Effector CD4-positive, alpha-beta T cell (primary cell): ENCODE data around the gene RNASET2.

Experiments used
- DNase-seq: peaks from one replicate; pipeline ENCODE4 v3.0.0-alpha.2; 2020
- total RNA-seq: gene quantifications from one replicate; lab custom pipeline; 2026; lab: John Stamatoyannopoulos, UW

Gene RNASET2
- 211 reads per million, percentile 93 among the genes with 10 or more reads in this experiment for total RNA-seq

- DNase-seq: peak; percentile 99
Observed at GRCh38 chr6:166956444-166957086, at the start of gene RNASET2. RNASET2 (minus strand) TSS chr6:166956550; CDS start chr6:166956182, 368 bp downstream.

- no peak for DNase-seq
Observed at GRCh38 chr6:167005350-167006159, 49.2 kb upstream of the RNASET2 start.

DNA sequence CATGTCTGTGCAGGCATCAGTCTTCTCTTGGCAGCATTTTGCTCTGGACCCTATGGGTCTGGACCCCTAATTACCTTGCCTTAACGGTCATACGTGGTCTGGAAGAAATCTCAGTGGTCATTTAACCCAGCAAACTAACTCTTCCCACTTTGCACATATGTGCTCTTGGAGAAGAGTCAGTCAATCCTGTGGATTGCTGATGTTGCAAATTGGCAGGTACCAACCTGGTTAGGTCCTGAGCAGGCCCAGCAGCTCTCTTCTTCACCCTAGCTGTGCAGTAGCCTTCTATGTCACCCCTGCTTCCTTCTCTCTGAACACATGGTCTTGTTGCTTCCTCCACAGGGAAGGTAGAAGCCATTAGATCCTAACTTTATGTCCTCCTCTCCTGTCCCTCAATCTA, 44.4 kb upstream of the RNASET2 start:
- DNase-seq: no peak

DNA sequence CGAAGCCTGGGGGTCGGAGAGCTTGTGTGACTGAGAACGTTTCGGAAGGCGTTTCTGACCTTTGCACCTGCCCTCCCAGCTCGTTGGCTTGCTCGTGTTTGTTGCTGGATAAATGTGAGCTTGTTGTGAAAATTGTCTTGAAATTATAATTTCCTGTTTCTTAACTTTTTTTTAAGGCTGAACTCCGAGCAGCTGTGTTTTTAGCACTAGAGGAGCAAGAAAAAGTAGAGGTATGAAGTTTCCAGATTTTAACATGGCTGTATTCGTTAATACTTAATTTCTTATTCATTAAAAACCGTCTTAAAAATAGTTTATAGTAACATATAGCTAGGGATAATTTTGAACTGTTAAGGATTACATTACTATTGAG, 43.5 kb upstream of the RNASET2 start:
- no peak for DNase-seq

DNA sequence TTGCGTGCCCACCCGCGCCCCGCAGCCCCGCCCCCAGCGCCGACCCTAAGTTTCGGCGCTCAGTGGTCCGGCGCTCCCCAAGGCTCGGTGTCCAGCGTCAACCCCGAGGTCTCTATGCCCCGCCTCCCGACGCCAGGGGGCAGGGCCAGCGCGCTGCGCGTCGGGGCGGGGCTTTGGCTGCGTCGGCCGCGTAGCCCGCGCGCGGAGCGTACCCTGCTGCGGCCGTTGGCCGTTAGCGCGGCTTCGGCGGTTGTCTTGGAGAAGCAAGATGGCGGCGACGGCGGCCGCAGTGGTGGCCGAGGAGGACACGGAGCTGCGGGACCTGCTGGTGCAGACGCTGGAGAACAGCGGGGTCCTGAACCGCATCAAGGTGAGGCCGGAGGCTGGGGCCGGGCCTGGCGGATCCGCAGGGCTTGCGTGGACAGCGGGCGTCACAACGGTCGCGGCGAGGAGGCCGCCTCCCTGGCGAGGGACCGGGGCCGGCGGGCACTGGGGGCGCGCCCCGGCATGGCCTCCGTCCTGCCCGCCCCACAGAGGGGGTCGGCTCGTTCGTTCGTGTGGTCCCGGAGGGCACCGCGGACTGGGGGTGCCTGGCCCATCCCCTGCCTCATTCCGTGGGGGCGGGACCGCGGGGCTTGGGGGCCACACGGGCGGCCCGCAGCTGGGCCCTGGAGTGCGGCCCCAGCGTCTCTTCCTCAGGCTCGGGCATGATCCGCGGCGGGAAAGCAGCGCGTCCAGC, 43.0 kb upstream of the RNASET2 start, which contains the start of gene CEP43:
Gene CEP43, plus strand, starts transcription at position 253 of the 739 bp plus-strand sequence. Its CDS starts 16 bp downstream, at position 269.
- peak; percentile 78 for DNase-seq

- DNase-seq: peak; percentile 10
Observed at GRCh38 chr6:166998256-166999144, 42.1 kb upstream of the RNASET2 start.

DNA sequence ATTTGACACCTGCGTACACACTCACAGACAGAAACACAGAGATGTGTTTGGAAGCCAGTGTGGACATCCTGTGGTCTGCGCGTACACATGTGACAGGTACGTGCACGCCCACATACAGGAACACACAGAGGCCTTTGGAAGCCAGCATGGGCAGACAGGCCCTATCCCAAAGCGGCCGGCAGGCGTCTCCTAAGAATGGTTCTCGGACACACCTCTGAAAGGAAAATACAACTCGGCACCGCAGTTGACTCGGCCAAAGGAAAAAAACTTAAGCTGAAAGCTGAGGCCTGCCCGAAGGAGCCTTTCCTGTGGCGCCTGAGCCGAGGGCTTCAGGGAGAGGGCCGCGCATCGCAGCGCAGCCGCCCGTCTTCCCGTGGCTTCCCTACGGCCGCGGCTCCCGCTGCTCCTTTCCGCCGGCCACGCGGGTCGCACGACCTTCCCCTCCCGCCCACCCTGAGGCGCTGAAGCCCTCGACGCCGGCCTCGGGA, 41.5 kb upstream of the RNASET2 start:
- peak; percentile 20 for DNase-seq

- no peak for DNase-seq
Observed at GRCh38 chr6:166997348-166997747, 41.0 kb upstream of the RNASET2 start.

- no peak for DNase-seq
Observed at GRCh38 chr6:166996406-166996805, 40.1 kb upstream of the RNASET2 start.

- peak; percentile 47 for DNase-seq
Observed at GRCh38 chr6:166989427-166990032, 33.2 kb upstream of the RNASET2 start.

DNA sequence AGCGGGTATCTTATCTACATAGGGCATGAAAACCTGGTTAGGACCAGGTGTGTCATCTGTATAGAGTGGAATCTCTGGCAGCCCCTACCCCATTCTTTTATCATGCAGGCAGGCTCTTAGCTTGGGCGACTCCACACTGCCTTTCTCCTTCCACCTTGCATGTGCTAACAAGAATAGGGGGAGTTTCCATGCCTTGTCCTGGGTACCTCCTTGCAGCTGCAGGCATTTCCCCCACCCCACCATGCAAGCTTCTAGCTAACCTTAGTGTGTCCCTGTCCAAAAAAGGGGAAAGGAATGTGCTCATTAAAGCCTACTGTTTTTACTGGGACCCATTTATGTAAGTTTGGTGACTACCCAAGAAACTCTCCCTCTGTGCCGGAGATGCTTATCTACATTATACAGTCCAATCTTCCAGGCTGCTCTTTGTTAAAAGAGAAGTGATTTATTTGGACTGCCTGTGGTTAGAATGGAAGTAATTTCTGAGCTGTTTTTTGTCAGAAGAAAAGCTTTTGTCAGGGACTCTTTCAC, 32.4 kb upstream of the RNASET2 start:
- no peak for DNase-seq

DNA sequence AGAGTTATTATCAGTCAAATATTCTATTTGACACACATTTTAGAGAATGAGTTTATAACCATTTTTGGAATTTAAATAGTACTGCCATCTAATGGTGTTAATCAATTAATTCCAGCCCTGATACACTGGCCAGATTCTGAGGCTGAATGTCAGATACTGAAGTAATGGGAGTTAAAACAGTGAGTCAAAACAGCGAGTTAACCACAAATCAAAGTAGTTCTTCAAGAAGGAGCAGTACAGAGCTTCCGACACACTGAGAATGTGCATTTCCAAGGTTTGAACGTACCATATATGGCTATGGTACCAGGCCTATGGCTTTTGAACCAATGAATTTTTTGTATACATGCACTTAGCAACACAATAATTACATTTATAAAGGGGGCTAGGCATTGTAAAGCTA, 31.6 kb upstream of the RNASET2 start:
- DNase-seq: no peak

DNA sequence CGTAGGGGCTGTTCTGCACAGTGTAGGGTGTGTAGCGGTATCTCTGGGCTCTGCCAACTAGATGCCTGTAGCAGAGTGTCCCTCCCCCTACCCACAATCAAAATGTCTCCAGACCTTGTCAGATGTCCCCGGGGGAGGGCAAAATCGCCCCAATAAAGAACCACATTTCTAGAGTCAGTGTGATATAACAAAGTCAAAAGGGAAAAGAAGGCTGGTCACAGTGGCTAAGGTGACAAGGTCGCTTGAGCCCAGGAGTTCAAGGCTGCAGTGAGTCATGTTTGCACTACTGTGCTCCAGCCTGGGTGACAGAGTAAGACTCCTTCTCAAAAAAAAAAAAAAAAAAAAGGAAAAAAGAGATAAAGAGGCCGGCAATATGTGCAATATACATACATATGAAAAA, 31.1 kb upstream of the RNASET2 start:
- no peak for DNase-seq

DNA sequence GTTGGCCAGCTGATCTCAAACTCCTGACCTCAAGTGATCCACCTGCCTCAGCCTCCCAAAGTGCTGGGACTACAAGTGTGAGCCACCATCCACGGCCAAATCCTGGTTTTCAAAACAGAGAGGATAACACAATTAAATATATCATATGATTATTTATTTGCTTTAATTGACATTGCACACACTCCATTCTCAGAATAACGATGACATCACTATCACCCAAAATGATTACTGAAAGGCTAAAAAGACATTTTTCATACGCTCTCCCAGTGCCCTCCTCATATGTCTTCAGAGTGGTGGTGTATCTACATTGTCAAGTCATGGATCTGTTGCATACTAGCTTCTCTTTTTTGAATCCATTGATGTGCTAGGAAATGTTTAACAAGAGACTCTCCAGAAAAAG, 24.4 kb upstream of the RNASET2 start:
- DNase-seq: no peak

GRCh38 chr6:166977621-166978525, 21.5 kb upstream of the RNASET2 start:
- DNase-seq: no peak

GRCh38 chr6:166976636-166977035, 20.3 kb upstream of the RNASET2 start:
- DNase-seq: no peak

- DNase-seq: no peak
Observed at GRCh38 chr6:166972101-166972500, 15.8 kb upstream of the RNASET2 start.

GRCh38 chr6:166971271-166971670, 14.9 kb upstream of the RNASET2 start:
- DNase-seq: no peak

- no peak for DNase-seq
Observed at GRCh38 chr6:166970776-166971175, 14.4 kb upstream of the RNASET2 start.

DNA sequence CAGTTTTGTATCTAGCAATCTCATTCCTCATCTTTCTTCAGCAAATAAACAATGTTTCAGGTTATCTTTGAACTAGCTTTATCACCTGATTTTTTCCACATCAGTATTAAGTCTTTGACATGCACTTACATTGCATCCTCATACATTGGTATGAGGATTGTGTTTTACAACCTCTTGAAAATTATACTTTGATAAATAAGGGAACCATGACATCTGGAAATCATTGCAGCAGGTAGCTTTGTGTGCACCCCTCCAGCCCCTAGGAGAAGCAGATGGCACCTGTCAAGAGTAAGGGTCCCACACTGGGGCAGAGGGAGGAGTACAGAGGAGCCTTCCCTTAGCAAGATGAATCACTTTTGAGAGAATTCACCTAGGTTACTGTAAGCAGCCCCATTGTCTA, 13.7 kb upstream of the RNASET2 start:
- DNase-seq: no peak
